ENCODE results near the gene KLF11. TPM values are rescaled to one million over a fixed set of nuclear protein-coding genes. Genes with fewer than 3 reads are reported as not detected.

KLF11 gene
- total and polyA plus RNA-seq, 2 donors (not counting 3 experiments of a cell fraction or from before 2014, with no cell fraction given): 10.5 to 11.3 TPM

- no peak overlapping the region for H3K4me3 ChIP-seq (replicated peaks in 1 of 3; ENCODE audit: insufficient read depth in 1 of 3, low read depth in 1 of 3, low read length in 3 of 3)
- POLR2A ChIA-PET: no interaction called here
- dilution Hi-C loops (cut with MboI; ENCODE audit: extremely low pct_ligation_motif_present, low sequenced_read_pairs) (no loop called here), intact Hi-C loops (cut with micrococcal nuclease) (no loop called here)
- H2AFZ ChIP-seq (ENCODE audit: low read depth, low read length): no peak overlapping the region
- H3K9me3 ChIP-seq (replicated peaks; ENCODE audit: control insufficient read depth, insufficient read depth, low read length): no peaks in the 10 kb centered on the region
- peaks cover 36 to 41% of the 10 kb centered on the region in 2 experiments for H3K27me3 ChIP-seq (ENCODE audit: control insufficient read depth in 2 of 2, insufficient read depth in 2 of 2, low read length in 2 of 2)
- H3K9me1 ChIP-seq (replicated peaks; ENCODE audit: control insufficient read depth, extremely low read depth, insufficient read depth, low read length): no peaks in the 10 kb centered on the region
- no peaks in the 10 kb centered on the region for H4K20me1 ChIP-seq (replicated peaks; ENCODE audit: control insufficient read depth, extremely low read depth, insufficient read depth, low read length)
- no TSS peak for BruUV-seq (replicated peaks)
- H3K9ac ChIP-seq (replicated peaks; ENCODE audit: extremely low read depth, insufficient read depth, low read length): no peak overlapping the region
- no peak for DNase-seq (ENCODE audit: low read depth, low spot score)
- CTCF ChIA-PET: interaction anchor here (1.4 to 11.8 kb wide), 3 partner anchors 13 to 358 kb away, joined by 3 to 565 read pairs (median 485); no protein-coding TSS in a partner anchor
- TF ChIP-seq EZH2 (IDR thresholded peaks at IDR 0.05; ENCODE audit: borderline replicate concordance, low read depth, low read length, severe bottlenecking): peak; percentile 34
- TF ChIP-seq POLR2A (IDR thresholded peaks at IDR 0.05; ENCODE audit: low read depth, low read length): no peak
- no peak overlapping the region for H3K4me2 ChIP-seq (ENCODE audit: insufficient read depth, low read length)
- no peaks in the 10 kb centered on the region for H3K4me1 ChIP-seq (ENCODE audit: control insufficient read depth, extremely low read depth, insufficient read depth, low read length)
- FAIRE-seq: no peak
- H3K36me3 ChIP-seq (ENCODE audit: control insufficient read depth in 2 of 2, extremely low read depth in 1 of 2, insufficient read depth in 2 of 2, low read length in 2 of 2): no peaks in the 10 kb centered on the region
- H3K27ac ChIP-seq (ENCODE audit: insufficient read depth, low read depth, low read length): no peak overlapping the region
- H3K79me2 ChIP-seq (ENCODE audit: control insufficient read depth, insufficient read depth, low read length): no peaks in the 10 kb centered on the region
Measured at GRCh38 chr2:10076988-10077527, 33.7 kb downstream of the KLF11 start.

- BruUV-seq (replicated peaks): no TSS peak
- dilution Hi-C loops (cut with MboI; ENCODE audit: extremely low pct_ligation_motif_present, low sequenced_read_pairs): no loop called here
- intact Hi-C loops (cut with micrococcal nuclease): no loop called here
- H2AFZ ChIP-seq (ENCODE audit: low read depth, low read length): no peak overlapping the region
- H3K36me3 ChIP-seq (ENCODE audit: control insufficient read depth in 2 of 2, extremely low read depth in 1 of 2, insufficient read depth in 2 of 2, low read length in 2 of 2): no peaks in the 10 kb centered on the region
- CTCF ChIA-PET: no interaction called here
- DNase-seq (ENCODE audit: low read depth, low spot score) (no peak), FAIRE-seq (no peak)
- H3K4me3 ChIP-seq (replicated peaks in 1 of 3; ENCODE audit: insufficient read depth in 1 of 3, low read depth in 1 of 3, low read length in 3 of 3): no peak overlapping the region
- TF ChIP-seq FOS (IDR thresholded peaks at IDR 0.05; ENCODE audit: borderline replicate concordance, insufficient read depth, low read length) (no peak), JUN (IDR thresholded peaks at IDR 0.05; ENCODE audit: borderline replicate concordance, insufficient read depth, insufficient read length, low read depth) (no peak), EZH2 (IDR thresholded peaks at IDR 0.05; ENCODE audit: borderline replicate concordance, low read depth, low read length, severe bottlenecking) (no peak), CTCF (IDR thresholded peaks at IDR 0.05; ENCODE audit: extremely low read depth in 1 of 2, insufficient read depth in 1 of 2, low read depth in 1 of 2, low read length in 2 of 2) (no peak), MAX (IDR thresholded peaks at IDR 0.05; ENCODE audit: insufficient read depth, insufficient read length) (no peak), POLR2AphosphoS5 (IDR thresholded peaks at IDR 0.05; ENCODE audit: insufficient read depth, low read depth, low read length) (no peak), MYC (IDR thresholded peaks at IDR 0.05; ENCODE audit: low read depth, low read length) (no peak), GATA2 (IDR thresholded peaks at IDR 0.05; ENCODE audit: insufficient read depth, insufficient read length, low read depth, low read length) (no peak), POLR2A (IDR thresholded peaks at IDR 0.05; ENCODE audit: low read depth, low read length) (no peak)
- POLR2A ChIA-PET: no interaction called here
- no peaks in the 10 kb centered on the region for H4K20me1 ChIP-seq (replicated peaks; ENCODE audit: control insufficient read depth, extremely low read depth, insufficient read depth, low read length)
- H3K4me1 ChIP-seq (ENCODE audit: control insufficient read depth, extremely low read depth, insufficient read depth, low read length): no peaks in the 10 kb centered on the region
- H3K4me2 ChIP-seq (ENCODE audit: insufficient read depth, low read length): no peak overlapping the region
- H3K27me3 ChIP-seq (ENCODE audit: control insufficient read depth in 2 of 2, insufficient read depth in 2 of 2, low read length in 2 of 2): peaks cover 39 to 46% of the 10 kb centered on the region in 2 experiments
- H3K9ac ChIP-seq (replicated peaks; ENCODE audit: extremely low read depth, insufficient read depth, low read length): no peak overlapping the region
- H3K9me3 ChIP-seq (replicated peaks; ENCODE audit: control insufficient read depth, insufficient read depth, low read length): no peaks in the 10 kb centered on the region
- H3K27ac ChIP-seq (ENCODE audit: insufficient read depth, low read depth, low read length): no peak overlapping the region
- H3K79me2 ChIP-seq (ENCODE audit: control insufficient read depth, insufficient read depth, low read length): no peaks in the 10 kb centered on the region
- H3K9me1 ChIP-seq (replicated peaks; ENCODE audit: control insufficient read depth, extremely low read depth, insufficient read depth, low read length): no peaks in the 10 kb centered on the region
Measured at GRCh38 chr2:10078001-10078400, 34.7 kb downstream of the KLF11 start.

Data from endothelial cell of umbilical vein (primary cell).